Measurements from ENCODE around the gene UBE3A.

The UBE3A gene

DNA sequence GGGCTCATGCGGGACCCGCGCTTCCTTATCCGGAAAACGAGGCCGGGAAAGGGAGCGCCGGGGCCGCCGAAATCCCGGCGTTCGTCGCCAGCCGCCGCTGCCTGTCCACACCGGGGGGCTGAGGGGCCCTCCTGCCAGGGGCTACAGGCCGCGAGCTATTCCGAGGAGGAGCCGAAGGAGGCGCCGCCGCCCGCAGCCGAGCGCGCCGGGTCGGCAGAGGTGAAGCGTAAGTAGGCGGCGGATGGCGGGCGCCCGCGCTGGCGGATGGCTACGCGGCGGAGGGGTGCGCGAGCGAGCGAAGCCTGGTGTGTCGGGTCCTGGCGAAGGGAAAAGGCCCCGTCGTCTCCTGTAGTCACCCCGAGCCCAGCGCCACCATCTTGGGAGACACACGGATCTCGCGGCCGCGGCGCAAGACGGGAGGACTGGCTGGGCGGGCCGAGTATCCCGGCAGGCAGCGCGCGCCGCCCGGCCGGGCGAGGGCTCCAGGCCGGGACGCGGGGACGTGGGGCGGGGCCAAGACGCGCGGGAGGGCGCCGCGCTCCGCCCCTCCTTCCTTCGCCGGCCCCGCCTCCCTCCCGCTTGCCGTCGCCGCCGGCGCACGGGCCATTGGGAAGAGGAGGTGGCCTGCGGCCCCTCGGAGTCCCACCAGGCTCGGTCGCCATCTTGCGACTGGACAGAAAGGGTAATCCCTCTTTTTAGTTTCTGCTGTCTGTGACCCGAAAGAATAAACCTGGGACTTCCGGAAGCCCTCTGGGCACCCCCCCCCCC, at the start of gene UBE3A:
UBE3A (minus strand) TSS at position 424 of the 768 bp plus-strand sequence. CDS start 29,917 bp downstream, outside the sequence.
- TF ChIP-seq, protein P1, sequence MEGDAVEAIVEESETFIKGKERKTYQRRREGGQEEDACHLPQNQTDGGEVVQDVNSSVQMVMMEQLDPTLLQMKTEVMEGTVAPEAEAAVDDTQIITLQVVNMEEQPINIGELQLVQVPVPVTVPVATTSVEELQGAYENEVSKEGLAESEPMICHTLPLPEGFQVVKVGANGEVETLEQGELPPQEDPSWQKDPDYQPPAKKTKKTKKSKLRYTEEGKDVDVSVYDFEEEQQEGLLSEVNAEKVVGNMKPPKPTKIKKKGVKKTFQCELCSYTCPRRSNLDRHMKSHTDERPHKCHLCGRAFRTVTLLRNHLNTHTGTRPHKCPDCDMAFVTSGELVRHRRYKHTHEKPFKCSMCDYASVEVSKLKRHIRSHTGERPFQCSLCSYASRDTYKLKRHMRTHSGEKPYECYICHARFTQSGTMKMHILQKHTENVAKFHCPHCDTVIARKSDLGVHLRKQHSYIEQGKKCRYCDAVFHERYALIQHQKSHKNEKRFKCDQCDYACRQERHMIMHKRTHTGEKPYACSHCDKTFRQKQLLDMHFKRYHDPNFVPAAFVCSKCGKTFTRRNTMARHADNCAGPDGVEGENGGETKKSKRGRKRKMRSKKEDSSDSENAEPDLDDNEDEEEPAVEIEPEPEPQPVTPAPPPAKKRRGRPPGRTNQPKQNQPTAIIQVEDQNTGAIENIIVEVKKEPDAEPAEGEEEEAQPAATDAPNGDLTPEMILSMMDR (IDR thresholded peaks at IDR 0.05; ENCODE audit: extremely low read depth, insufficient read depth, missing control alignments): peak; percentile 46
- DNase-seq (ENCODE audit: low spot score): peak; percentile 95
- in situ Hi-C loops (cut with MboI; ENCODE audit: low pct_unique_long_range_greater_than_20kb, low sequenced_read_pairs, unreplicated experiment): loop anchor here (25.0 kb wide), 1 partner anchor 476 kb away; the partner anchor contains the start of genes SNRPN and SNURF

DNA sequence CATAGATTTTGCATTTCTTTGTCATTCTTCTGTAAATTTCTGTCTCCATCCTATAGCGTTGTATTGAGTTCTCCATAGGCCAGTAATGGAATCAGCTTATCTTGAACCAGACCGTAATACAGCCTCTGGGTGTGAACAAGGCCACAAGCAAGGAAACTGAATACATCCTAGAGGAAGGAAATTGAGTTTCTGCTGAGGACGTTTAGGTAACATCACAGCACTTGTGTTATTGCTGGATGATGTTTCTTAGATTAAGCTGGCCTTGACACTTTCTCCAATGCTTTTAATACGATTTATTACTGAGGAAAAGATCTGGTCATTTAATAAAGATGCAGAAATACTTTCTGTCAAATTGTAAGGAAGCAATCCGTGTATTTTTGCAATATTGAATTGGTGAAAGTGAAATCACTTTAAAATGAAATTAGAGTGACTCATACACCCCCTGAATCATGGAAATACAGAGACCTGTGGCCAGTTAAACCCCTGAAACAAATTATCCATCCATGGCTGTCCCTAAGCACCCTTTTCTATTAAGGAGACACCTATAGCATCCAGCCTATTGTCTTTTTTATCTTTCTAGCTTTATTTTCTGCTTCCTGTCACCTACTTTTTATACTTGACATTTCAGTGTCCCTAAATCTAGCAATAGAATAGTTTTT, 48.5 kb upstream of the UBE3A start:
- DNase-seq (ENCODE audit: low spot score): no peak
- TF ChIP-seq, protein P1 (IDR thresholded peaks at IDR 0.05; ENCODE audit: extremely low read depth, insufficient read depth, missing control alignments): no peak
- in situ Hi-C loops (cut with MboI; ENCODE audit: low pct_unique_long_range_greater_than_20kb, low sequenced_read_pairs, unreplicated experiment): no loop called here

- DNase-seq (ENCODE audit: low spot score): no peak
- TF ChIP-seq, protein P1 (IDR thresholded peaks at IDR 0.05; ENCODE audit: extremely low read depth, insufficient read depth, missing control alignments): no peak
- in situ Hi-C loops (cut with MboI; ENCODE audit: low pct_unique_long_range_greater_than_20kb, low sequenced_read_pairs, unreplicated experiment): no loop called here
Observed at GRCh38 chr15:25486051-25486450, 47.2 kb upstream of the UBE3A start.

DNA sequence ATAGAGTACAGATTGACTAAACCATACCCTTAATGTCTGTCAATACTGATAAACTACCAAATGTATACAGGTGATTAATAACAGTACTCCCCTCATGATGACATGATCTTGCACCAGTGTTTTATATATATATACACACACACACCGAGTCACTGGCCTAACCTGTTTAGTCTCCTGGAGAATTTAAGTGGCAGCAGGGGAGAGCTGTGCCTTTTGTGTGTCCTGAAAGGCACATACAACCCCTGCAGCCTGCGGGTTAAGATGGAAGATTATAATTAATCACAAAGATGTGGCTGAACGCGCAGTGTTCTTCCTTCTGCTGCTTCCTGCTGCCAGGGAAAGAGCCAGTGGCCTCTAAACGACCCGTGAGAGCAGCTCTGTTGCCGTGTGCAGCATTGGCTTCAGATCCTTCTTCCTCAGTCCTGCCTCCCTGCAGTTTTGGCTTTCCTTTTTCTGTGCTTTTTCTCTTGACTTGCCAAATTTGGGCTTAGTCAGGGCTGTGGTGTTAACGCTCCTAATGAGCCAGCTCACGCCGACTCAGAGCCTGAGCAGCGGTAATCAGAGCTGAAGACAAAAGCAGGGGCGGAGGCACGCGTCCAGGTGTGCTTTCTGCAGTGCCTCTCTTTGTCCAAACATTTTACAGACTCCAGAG, 42.5 kb upstream of the UBE3A start:
- TF ChIP-seq, protein P1 (IDR thresholded peaks at IDR 0.05; ENCODE audit: extremely low read depth, insufficient read depth, missing control alignments): no peak
- in situ Hi-C loops (cut with MboI; ENCODE audit: low pct_unique_long_range_greater_than_20kb, low sequenced_read_pairs, unreplicated experiment): no loop called here
- no peak for DNase-seq (ENCODE audit: low spot score)

DNA sequence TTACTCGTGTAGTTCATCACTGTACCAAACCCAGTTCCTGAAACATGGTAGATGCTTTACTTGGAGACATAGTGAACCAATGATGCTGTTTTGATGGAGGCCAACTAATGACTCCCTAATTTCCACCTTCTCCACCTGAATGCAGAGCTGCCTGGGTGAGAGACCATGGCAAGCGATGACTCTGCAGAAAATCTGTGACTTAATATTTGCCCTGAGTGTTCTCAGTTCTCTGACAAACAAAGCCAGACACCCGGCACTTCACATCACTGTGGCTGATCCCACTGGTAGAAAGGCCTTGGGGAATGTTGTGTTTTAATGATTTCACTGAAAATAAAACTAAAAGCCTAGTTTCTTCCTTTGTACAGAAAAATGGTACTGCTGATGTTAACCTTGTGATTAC, 39.5 kb upstream of the UBE3A start:
- in situ Hi-C loops (cut with MboI; ENCODE audit: low pct_unique_long_range_greater_than_20kb, low sequenced_read_pairs, unreplicated experiment): no loop called here
- TF ChIP-seq, protein P1 (IDR thresholded peaks at IDR 0.05; ENCODE audit: extremely low read depth, insufficient read depth, missing control alignments): no peak
- DNase-seq (ENCODE audit: low spot score): no peak

DNA sequence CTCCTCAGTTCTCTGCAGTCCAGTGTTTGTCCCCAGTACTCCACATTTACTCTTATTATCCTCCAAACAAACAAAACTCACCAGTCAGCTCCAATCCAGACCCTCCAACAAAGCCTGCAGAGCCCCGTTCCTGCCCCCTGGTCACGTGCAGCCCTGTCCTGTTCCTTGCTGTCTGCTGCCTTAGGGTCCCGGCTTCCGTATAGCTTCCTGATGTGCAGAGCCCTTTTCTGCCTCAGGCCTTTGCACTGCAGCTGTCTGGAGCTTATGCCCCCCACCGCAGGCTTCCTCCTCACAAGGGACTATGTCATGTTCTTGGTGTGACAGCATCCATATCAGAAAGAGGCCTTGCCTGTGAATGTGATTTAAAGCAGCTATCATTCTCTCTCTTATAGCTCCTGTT, 39.0 kb upstream of the UBE3A start:
- in situ Hi-C loops (cut with MboI; ENCODE audit: low pct_unique_long_range_greater_than_20kb, low sequenced_read_pairs, unreplicated experiment): no loop called here
- TF ChIP-seq, protein P1 (IDR thresholded peaks at IDR 0.05; ENCODE audit: extremely low read depth, insufficient read depth, missing control alignments): no peak
- no peak for DNase-seq (ENCODE audit: low spot score)
